ENCODE measurements around the gene OR14C36. TPM values are rescaled to one million over a fixed set of nuclear protein-coding genes. Genes with fewer than 3 reads are reported as not detected.

OR14C36 gene
- total and polyA plus RNA-seq, 4 donors, result not detected

DNA sequence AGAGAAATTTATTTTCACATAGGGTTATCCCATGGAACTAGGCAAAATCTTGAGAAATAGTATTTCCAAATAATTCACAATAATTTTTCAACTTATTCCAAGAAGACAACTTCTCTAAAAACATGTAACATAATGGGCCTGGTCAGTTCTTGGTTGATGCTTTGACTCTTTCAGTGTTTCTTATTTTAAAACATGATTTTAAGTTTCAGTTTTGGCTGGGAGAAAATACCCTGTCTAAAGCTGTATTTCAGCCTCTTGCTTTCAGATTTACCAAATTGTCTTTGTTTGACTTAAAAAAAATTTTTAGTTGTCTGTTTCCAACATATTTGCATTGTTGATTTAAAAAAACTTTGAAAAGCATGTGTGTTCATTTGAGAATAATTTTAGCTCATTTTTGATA, 18.0 kb downstream of the OR14C36 start:
- H3K4me3 ChIP-seq (ENCODE audit: low read depth in 1 of 3, low read length in 3 of 3), result no peak overlapping the region
- no peaks in the 10 kb centered on the region for H3K36me3 ChIP-seq (ENCODE audit: control insufficient read depth in 4 of 4, insufficient read depth in 3 of 4, low read depth in 1 of 4, low read length in 3 of 4)
- H3K9me3 ChIP-seq (ENCODE audit: control insufficient read depth in 4 of 4, low read length in 3 of 4), result no peaks in the 10 kb centered on the region
- no peak overlapping the region for H3K27ac ChIP-seq (ENCODE audit: low read depth in 1 of 2, low read length in 2 of 2)
- no peaks in the 10 kb centered on the region for H3K27me3 ChIP-seq (ENCODE audit: control insufficient read depth in 4 of 4, insufficient read depth in 4 of 4, low read length in 3 of 4)
- DNase-seq (ENCODE audit: low spot score), result no peak
- TF ChIP-seq, protein P1, sequence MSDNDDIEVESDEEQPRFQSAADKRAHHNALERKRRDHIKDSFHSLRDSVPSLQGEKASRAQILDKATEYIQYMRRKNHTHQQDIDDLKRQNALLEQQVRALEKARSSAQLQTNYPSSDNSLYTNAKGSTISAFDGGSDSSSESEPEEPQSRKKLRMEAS (IDR thresholded peaks at IDR 0.05), result no peak
- TF ChIP-seq, protein P2, sequence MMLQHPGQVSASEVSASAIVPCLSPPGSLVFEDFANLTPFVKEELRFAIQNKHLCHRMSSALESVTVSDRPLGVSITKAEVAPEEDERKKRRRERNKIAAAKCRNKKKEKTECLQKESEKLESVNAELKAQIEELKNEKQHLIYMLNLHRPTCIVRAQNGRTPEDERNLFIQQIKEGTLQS (IDR thresholded peaks at IDR 0.05), result no peak
- TF ChIP-seq, protein P3, sequence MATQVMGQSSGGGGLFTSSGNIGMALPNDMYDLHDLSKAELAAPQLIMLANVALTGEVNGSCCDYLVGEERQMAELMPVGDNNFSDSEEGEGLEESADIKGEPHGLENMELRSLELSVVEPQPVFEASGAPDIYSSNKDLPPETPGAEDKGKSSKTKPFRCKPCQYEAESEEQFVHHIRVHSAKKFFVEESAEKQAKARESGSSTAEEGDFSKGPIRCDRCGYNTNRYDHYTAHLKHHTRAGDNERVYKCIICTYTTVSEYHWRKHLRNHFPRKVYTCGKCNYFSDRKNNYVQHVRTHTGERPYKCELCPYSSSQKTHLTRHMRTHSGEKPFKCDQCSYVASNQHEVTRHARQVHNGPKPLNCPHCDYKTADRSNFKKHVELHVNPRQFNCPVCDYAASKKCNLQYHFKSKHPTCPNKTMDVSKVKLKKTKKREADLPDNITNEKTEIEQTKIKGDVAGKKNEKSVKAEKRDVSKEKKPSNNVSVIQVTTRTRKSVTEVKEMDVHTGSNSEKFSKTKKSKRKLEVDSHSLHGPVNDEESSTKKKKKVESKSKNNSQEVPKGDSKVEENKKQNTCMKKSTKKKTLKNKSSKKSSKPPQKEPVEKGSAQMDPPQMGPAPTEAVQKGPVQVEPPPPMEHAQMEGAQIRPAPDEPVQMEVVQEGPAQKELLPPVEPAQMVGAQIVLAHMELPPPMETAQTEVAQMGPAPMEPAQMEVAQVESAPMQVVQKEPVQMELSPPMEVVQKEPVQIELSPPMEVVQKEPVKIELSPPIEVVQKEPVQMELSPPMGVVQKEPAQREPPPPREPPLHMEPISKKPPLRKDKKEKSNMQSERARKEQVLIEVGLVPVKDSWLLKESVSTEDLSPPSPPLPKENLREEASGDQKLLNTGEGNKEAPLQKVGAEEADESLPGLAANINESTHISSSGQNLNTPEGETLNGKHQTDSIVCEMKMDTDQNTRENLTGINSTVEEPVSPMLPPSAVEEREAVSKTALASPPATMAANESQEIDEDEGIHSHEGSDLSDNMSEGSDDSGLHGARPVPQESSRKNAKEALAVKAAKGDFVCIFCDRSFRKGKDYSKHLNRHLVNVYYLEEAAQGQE (IDR thresholded peaks at IDR 0.05), result no peak
- no peak for TF ChIP-seq EGR1 (IDR thresholded peaks at IDR 0.05; ENCODE audit: low read depth in 2 of 2)
- no peak for TF ChIP-seq NR2F2 (IDR thresholded peaks at IDR 0.05)
- no peak for TF ChIP-seq HNF4A (conservative IDR thresholded peaks at IDR 0.05)
- TF ChIP-seq, protein P4, sequence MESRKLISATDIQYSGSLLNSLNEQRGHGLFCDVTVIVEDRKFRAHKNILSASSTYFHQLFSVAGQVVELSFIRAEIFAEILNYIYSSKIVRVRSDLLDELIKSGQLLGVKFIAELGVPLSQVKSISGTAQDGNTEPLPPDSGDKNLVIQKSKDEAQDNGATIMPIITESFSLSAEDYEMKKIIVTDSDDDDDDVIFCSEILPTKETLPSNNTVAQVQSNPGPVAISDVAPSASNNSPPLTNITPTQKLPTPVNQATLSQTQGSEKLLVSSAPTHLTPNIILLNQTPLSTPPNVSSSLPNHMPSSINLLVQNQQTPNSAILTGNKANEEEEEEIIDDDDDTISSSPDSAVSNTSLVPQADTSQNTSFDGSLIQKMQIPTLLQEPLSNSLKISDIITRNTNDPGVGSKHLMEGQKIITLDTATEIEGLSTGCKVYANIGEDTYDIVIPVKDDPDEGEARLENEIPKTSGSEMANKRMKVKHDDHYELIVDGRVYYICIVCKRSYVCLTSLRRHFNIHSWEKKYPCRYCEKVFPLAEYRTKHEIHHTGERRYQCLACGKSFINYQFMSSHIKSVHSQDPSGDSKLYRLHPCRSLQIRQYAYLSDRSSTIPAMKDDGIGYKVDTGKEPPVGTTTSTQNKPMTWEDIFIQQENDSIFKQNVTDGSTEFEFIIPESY (IDR thresholded peaks at IDR 0.05), result no peak
- no peak for TF ChIP-seq RXRA (IDR thresholded peaks at IDR 0.05)
- TF ChIP-seq GABPA (IDR thresholded peaks at IDR 0.05 in 1 of 2, conservative IDR thresholded peaks at IDR 0.05 in 1 of 2), result no peak
- no peaks in the 10 kb centered on the region for H3K4me1 ChIP-seq (ENCODE audit: control insufficient read depth in 4 of 4, insufficient read depth in 4 of 4, low read length in 3 of 4)
- H3K9ac ChIP-seq (ENCODE audit: low read depth in 1 of 2, low read length in 2 of 2), result no peak overlapping the region

GRCh38 chr1:248372394-248372793, 23.8 kb downstream of the OR14C36 start:
- Histone ChIP-seq H3K4me3 (ENCODE audit: low read depth in 1 of 3, low read length in 3 of 3) (no peak overlapping the region), H3K4me1 (ENCODE audit: control insufficient read depth in 4 of 4, insufficient read depth in 4 of 4, low read length in 3 of 4) (no peaks in the 10 kb centered on the region), H3K9me3 (ENCODE audit: control insufficient read depth in 4 of 4, low read length in 3 of 4) (no peaks in the 10 kb centered on the region), H3K27ac (ENCODE audit: low read depth in 1 of 2, low read length in 2 of 2) (no peak overlapping the region), H3K36me3 (ENCODE audit: control insufficient read depth in 4 of 4, insufficient read depth in 3 of 4, low read depth in 1 of 4, low read length in 3 of 4) (no peaks in the 10 kb centered on the region), H3K27me3 (ENCODE audit: control insufficient read depth in 4 of 4, insufficient read depth in 4 of 4, low read length in 3 of 4) (no peaks in the 10 kb centered on the region), H3K9ac (ENCODE audit: low read depth in 1 of 2, low read length in 2 of 2) (no peak overlapping the region)
- 70% methylated on average over 5 of the region's 5 CpGs for WGBS
- TF ChIP-seq NR2F2 (IDR thresholded peaks at IDR 0.05) (no peak), YY1 (IDR thresholded peaks at IDR 0.05) (no peak), HNF4G (IDR thresholded peaks at IDR 0.05) (no peak)
- TF ChIP-seq, protein P1 (IDR thresholded peaks at IDR 0.05), result no peak
- TF ChIP-seq, protein P3 (IDR thresholded peaks at IDR 0.05), result no peak
- DNase-seq (ENCODE audit: low spot score), result no peak
